Measurements from ENCODE around the gene XRCC6.
"Not testable (repeated sequence)": the region's sequence is repeated elsewhere in the genome, so short reads cannot be mapped to it uniquely, and the experiment has no call there.

XRCC6 gene

GRCh38 chr22:41621099-41621910 is at the start of gene XRCC6:
Gene XRCC6 (plus strand): TSS chr22:41621295. CDS start chr22:41622005, 710 bp downstream.
- peak; percentile 100 for DNase-seq (ENCODE audit: low spot score)

- DNase-seq (ENCODE audit: low spot score) = no peak
Measured at GRCh38 chr22:41571786-41572185, 49.3 kb upstream of the XRCC6 start.

GRCh38 chr22:41572305-41572704 is 48.8 kb upstream of the XRCC6 start:
- DNase-seq (ENCODE audit: low spot score) = not testable (repeated sequence)

GRCh38 chr22:41573677-41574076 is 47.4 kb upstream of the XRCC6 start:
- DNase-seq (ENCODE audit: low spot score) = no peak

- DNase-seq (ENCODE audit: low spot score) = no peak
Measured at GRCh38 chr22:41574847-41575381, 46.2 kb upstream of the XRCC6 start.

GRCh38 chr22:41575533-41575932 is 45.6 kb upstream of the XRCC6 start:
- no peak for DNase-seq (ENCODE audit: low spot score)

GRCh38 chr22:41576877-41577276 is 44.2 kb upstream of the XRCC6 start:
- DNase-seq (ENCODE audit: low spot score) = peak; percentile 66

- DNase-seq (ENCODE audit: low spot score) = no peak
Measured at GRCh38 chr22:41578114-41578513, 43.0 kb upstream of the XRCC6 start.

GRCh38 chr22:41578818-41579217 is 42.3 kb upstream of the XRCC6 start:
- DNase-seq (ENCODE audit: low spot score) = no peak

- DNase-seq (ENCODE audit: low spot score) = no peak
Measured at GRCh38 chr22:41579297-41579996, 41.6 kb upstream of the XRCC6 start.

GRCh38 chr22:41579997-41580355 is 41.1 kb upstream of the XRCC6 start:
- no peak for DNase-seq (ENCODE audit: low spot score)

GRCh38 chr22:41582694-41583093 is 38.4 kb upstream of the XRCC6 start:
- DNase-seq (ENCODE audit: low spot score) = no peak

GRCh38 chr22:41584881-41585280 is 36.2 kb upstream of the XRCC6 start:
- DNase-seq (ENCODE audit: low spot score) = no peak

GRCh38 chr22:41585898-41586297 is 35.2 kb upstream of the XRCC6 start:
- no peak for DNase-seq (ENCODE audit: low spot score)

- DNase-seq (ENCODE audit: low spot score) = no peak
Measured at GRCh38 chr22:41587347-41587723, 33.8 kb upstream of the XRCC6 start.

- peak; percentile 99 for DNase-seq (ENCODE audit: low spot score)
Measured at GRCh38 chr22:41589391-41590241, 31.5 kb upstream of the XRCC6 start, which contains the start of gene PMM1. Gene PMM1 (minus strand): TSS chr22:41589840. CDS start chr22:41589805, 35 bp downstream.

GRCh38 chr22:41593336-41593960 is 27.6 kb upstream of the XRCC6 start:
- not testable (repeated sequence) for DNase-seq (ENCODE audit: low spot score)

GRCh38 chr22:41595703-41596102 is 25.4 kb upstream of the XRCC6 start:
- no peak for DNase-seq (ENCODE audit: low spot score)

- DNase-seq (ENCODE audit: low spot score) = peak; percentile 75
Measured at GRCh38 chr22:41596776-41597634, 24.1 kb upstream of the XRCC6 start.

- no peak for DNase-seq (ENCODE audit: low spot score)
Measured at GRCh38 chr22:41597635-41597953, 23.5 kb upstream of the XRCC6 start.

- peak; percentile 80 for DNase-seq (ENCODE audit: low spot score)
Measured at GRCh38 chr22:41598081-41598480, 23.0 kb upstream of the XRCC6 start.

Data from AG08396 (cell line).